SK-N-SH (cell line): ENCODE data around the gene MACROD2. TPM values are rescaled to one million over a fixed set of nuclear protein-coding genes. Genes with fewer than 3 reads are reported as not detected.
"Not testable (repeated sequence)": the region's sequence is repeated elsewhere in the genome, so short reads cannot be mapped to it uniquely, and the experiment has no call there.

Experiments used
- CTCF ChIA-PET: fragments of 300-600, 350-600 bp; formaldehyde crosslinking; extraction: SDS; loops from one replicate; lab custom pipeline; 2021; lab: Yijun Ruan, JAX
- POLR2A ChIA-PET: fragments of 350-600 bp; sonication (Branson Sonifier 250); formaldehyde crosslinking; extraction: SDS; loops from one replicate; lab custom pipeline; 2020; ENCODE audit warnings: antibody characterized with exemption, inconsistent platforms; lab: Yijun Ruan, JAX
- DNase-seq: peaks from one replicate; pipeline ENCODE4 v3.0.0; 2012
- H2AFZ ChIP-seq: fragments of 200-600 bp; sonication (generic); 2 replicates; pipeline ENCODE4 v1.8.1; 2016; ENCODE audit warnings: antibody characterized with exemption, mild to moderate bottlenecking, low read depth
- H3F3A ChIP-seq: fragments of 200-600 bp; sonication (generic); replicated peaks from 2 replicates; pipeline ENCODE3; 2016; ENCODE audit warnings: antibody characterized with exemption, mild to moderate bottlenecking; ENCODE audit not compliant: insufficient read depth
- H3K27ac ChIP-seq, 2 experiments: fragments of 200-500 bp in 1 of 2; fragments of 200-600 bp in 1 of 2; sonication (Bioruptor generic) in 1 of 2; sonication (generic), shearing (Covaris generic) in 1 of 2; 2 replicates each; pipeline versions ENCODE4 v1.5.1 to v1.6.1; 2014 to 2016; ENCODE audit warnings: low read depth in 2 of 2, inconsistent platforms in 1 of 2, low read length in 1 of 2, mild to moderate bottlenecking in 1 of 2, mixed read lengths in 1 of 2
- H3K27me3 ChIP-seq: fragments of 200-600 bp; sonication (generic), shearing (Covaris generic); 2 replicates; pipeline ENCODE4 v1.6.1; 2016; ENCODE audit warnings: mixed run types; ENCODE audit not compliant: insufficient read depth
- H3K36me3 ChIP-seq, 2 experiments: fragments of 200-500 bp in 1 of 2; fragments of 200-600 bp in 1 of 2; sonication (Bioruptor generic) in 1 of 2; sonication (generic) in 1 of 2; replicated peaks in 1 of 2; 2 replicates each; pipeline versions ENCODE3 to v1.5.1; 2014 to 2016; ENCODE audit warnings: low read length in 1 of 2, mild to moderate bottlenecking in 1 of 2; ENCODE audit not compliant: insufficient read depth in 2 of 2, control insufficient read depth in 1 of 2
- H3K4me1 ChIP-seq, 2 experiments: fragments of 200-500 bp in 1 of 2; fragments of 200-600 bp in 1 of 2; sonication (Bioruptor generic) in 1 of 2; sonication (generic), shearing (Covaris generic) in 1 of 2; 2 replicates each; pipeline versions ENCODE4 v1.5.1 to v1.6.1; 2014 to 2016; ENCODE audit warnings: low read depth in 1 of 2, low read length in 1 of 2, mixed run types in 1 of 2; ENCODE audit not compliant: insufficient read depth in 2 of 2, control insufficient read depth in 1 of 2
- H3K4me2 ChIP-seq: fragments of 200-600 bp; sonication (generic), shearing (Covaris generic); 2 replicates; pipeline ENCODE4 v1.6.1; 2017; ENCODE audit warnings: mixed run types
- H3K4me3 ChIP-seq, 2 experiments: fragments of 200-500 bp in 1 of 2; fragments of 200-600 bp in 1 of 2; sonication (Bioruptor generic) in 1 of 2; sonication (generic), shearing (Covaris generic) in 1 of 2; 2 replicates each; pipeline versions ENCODE4 v1.5.1 to v1.8.1; 2014 to 2016; ENCODE audit warnings: low read depth in 2 of 2, inconsistent platforms in 1 of 2, low read length in 1 of 2, mild to moderate bottlenecking in 1 of 2, mixed read lengths in 1 of 2, moderate library complexity in 1 of 2
- H3K79me2 ChIP-seq: fragments of 200-600 bp; sonication (generic); 2 replicates; pipeline ENCODE4 v1.8.1; 2017; ENCODE audit warnings: mild to moderate bottlenecking; ENCODE audit not compliant: insufficient read depth
- H3K9ac ChIP-seq: fragments of 200-600 bp; sonication (generic); 2 replicates; pipeline ENCODE4 v1.6.1; 2017; ENCODE audit warnings: mixed run types
- H3K9me2 ChIP-seq: fragments of 200-600 bp; sonication (generic); 2 replicates; pipeline ENCODE4 v1.6.1; 2017; ENCODE audit warnings: mixed run types
- H3K9me3 ChIP-seq: fragments of 200-600 bp; sonication (generic); 2 replicates; pipeline ENCODE4 v1.6.1; 2017; ENCODE audit warnings: mixed run types, mild to moderate bottlenecking, moderate library complexity
- H4K20me1 ChIP-seq: fragments of 200-600 bp; sonication (generic); 2 replicates; pipeline ENCODE4 v1.6.1; 2017; ENCODE audit warnings: mild to moderate bottlenecking, mixed run types; ENCODE audit not compliant: insufficient read depth
- CTCF ChIP-seq: fragments of 200-600 bp; sonication (generic); IDR thresholded peaks from 2 replicates; pipeline ENCODE4 v1.6.1; 2017; ENCODE audit warnings: antibody characterized with exemption, mild to moderate bottlenecking, moderate library complexity
- EP300 ChIP-seq, 2 experiments: IDR thresholded peaks; 2 replicates each; pipeline versions ENCODE4 v1.4.0 to v1.6.1; 2012; ENCODE audit warnings: borderline replicate concordance in 1 of 2, low read depth in 1 of 2, low read length in 1 of 2
- FOXJ3 ChIP-seq: sonication (generic); formaldehyde crosslinking; IDR thresholded peaks from 2 replicates; pipeline ENCODE4 v1.5.1; 2020; ENCODE audit warnings: mild to moderate bottlenecking, missing genetic modification reagents
- RAD21 ChIP-seq: IDR thresholded peaks from 2 replicates; pipeline ENCODE4 v1.6.1; 2012; ENCODE audit warnings: mild to moderate bottlenecking, low read length
- REST ChIP-seq: IDR thresholded peaks from 2 replicates; pipeline ENCODE4 v1.6.1; 2012; ENCODE audit warnings: mild to moderate bottlenecking, low read depth, low read length, moderate library complexity
- RFX5 ChIP-seq: IDR thresholded peaks from 2 replicates; pipeline ENCODE4 v1.6.1; 2012; ENCODE audit warnings: mild to moderate bottlenecking, improper control_type of control experiment, low read length
- SIN3A ChIP-seq: IDR thresholded peaks from 2 replicates; pipeline ENCODE4 v1.6.1; 2012; ENCODE audit warnings: low read depth, mild to moderate bottlenecking, low read length, moderate library complexity, borderline replicate concordance
- TCF12 ChIP-seq: IDR thresholded peaks from 2 replicates; pipeline ENCODE4 v1.4.0; 2012
- USF1 ChIP-seq: IDR thresholded peaks from 2 replicates; pipeline ENCODE4 v1.4.0; 2012; ENCODE audit warnings: low read depth, borderline replicate concordance
- USF2 ChIP-seq: fragments of 150-350 bp; IDR thresholded peaks from 2 replicates; pipeline ENCODE4 v1.6.1; 2017; ENCODE audit warnings: antibody characterized with exemption, low read length, low read depth, borderline replicate concordance
- ZBTB33 ChIP-seq: IDR thresholded peaks from 2 replicates; pipeline ENCODE4 v1.4.0; 2012; ENCODE audit warnings: low read depth, borderline replicate concordance
- WGBS: methylation state at CpG from one replicate; pipeline ENCODE4 v1.1.6; 2017; ENCODE audit warnings: low lambda C conversion rate; 5-methylcytosine and 5-hydroxymethylcytosine counted together
- polyA plus RNA-seq, 3 experiments: library from polyadenylated mRNA; depleted of rRNA; stranded (reverse); fragments of >200 nt; gene quantifications; 2 replicates each; pipeline ENCODE4 v1.2.3, GENCODE V29; 2012

The MACROD2 gene
- polyA plus RNA-seq, 1 of the 3 experiments (the other 2 are of a cell fraction), result 0.33 TPM

- H3K4me1 ChIP-seq, DNase-seq, H3K4me2 ChIP-seq, H3K79me2 ChIP-seq, H3K36me3 ChIP-seq, H3K9me3 ChIP-seq, H3F3A ChIP-seq, POLR2A ChIA-PET, H3K27ac ChIP-seq, H2AFZ ChIP-seq, H3K27me3 ChIP-seq, H4K20me1 ChIP-seq, H3K9ac ChIP-seq, H3K4me3 ChIP-seq, H3K9me2 ChIP-seq: not testable (repeated sequence)
- WGBS, result 63% methylated on average over 8 of the region's 8 CpGs
- CTCF ChIA-PET, result interaction anchor here (0.8 kb wide), 1 partner anchor 16 kb away, joined by 3 read pairs; no protein-coding TSS in a partner anchor
These were observed 1812.5 kb downstream of the MACROD2 start for GRCh38 chr20:15807771-15808170.

GRCh38 chr20:15811951-15812350, 1816.6 kb downstream of the MACROD2 start:
- ChIA-PET POLR2A (no interaction called here), CTCF (interaction anchor here (1.0 to 1.2 kb wide), 2 partner anchors 11 to 15 kb away, joined by 3 to 4 read pairs; no protein-coding TSS in a partner anchor)
- Histone ChIP-seq H3K36me3 (no peaks in the 10 kb centered on the region), H3K4me3 (no peak overlapping the region), H3K9me2 (no peaks in the 10 kb centered on the region), H3K79me2 (no peaks in the 10 kb centered on the region), H4K20me1 (no peaks in the 10 kb centered on the region), H3K4me1 (no peaks in the 10 kb centered on the region), H2AFZ (no peak overlapping the region), H3K27ac (no peak overlapping the region), H3K4me2 (no peak overlapping the region), H3K9me3 (no peaks in the 10 kb centered on the region), H3F3A (peaks cover 7% of the 10 kb centered on the region), H3K9ac (no peak overlapping the region), H3K27me3 (no peaks in the 10 kb centered on the region)
- 41% methylated on average over 2 of the region's 2 CpGs for WGBS
- TF ChIP-seq USF1, result no peak
- no peak for TF ChIP-seq ZBTB33
- no peak for TF ChIP-seq REST
- TF ChIP-seq FOXJ3 (CRISPR knock-in tag), result no peak
- no peak for TF ChIP-seq EP300 (IDR thresholded peaks at IDR 0.05; ENCODE audit: borderline replicate concordance in 1 of 2, low read depth in 1 of 2, low read length in 1 of 2)
- no peak for TF ChIP-seq TCF12
- no peak for TF ChIP-seq RFX5
- TF ChIP-seq USF2, result no peak
- TF ChIP-seq CTCF, result no peak
- TF ChIP-seq RAD21, result no peak
- TF ChIP-seq SIN3A, result no peak
- no peak for DNase-seq
